ENCODE measurements around the gene CREM.

CREM gene

GRCh38 chr10:35262436-35262835 lies 135.8 kb downstream of the CREM start:
- H3K4me3 ChIP-seq (ENCODE audit: low read length): no peak overlapping the region
- no peak for TF ChIP-seq CTCF (conservative IDR thresholded peaks at IDR 0.05; ENCODE audit: low read length)
- DNase-seq (ENCODE audit: low read depth): no peak

Measured in AG10803 (cell line).